ENCODE data around the gene TAX1BP1.

The TAX1BP1 gene

GRCh38 chr7:27873981-27874957, 134.3 kb downstream of the TAX1BP1 start:
- Histone ChIP-seq H4K20me1 (ENCODE audit: insufficient read depth, low read length) (no peaks in the 10 kb centered on the region), H3K27me3 (replicated peaks; ENCODE audit: insufficient read depth, low read length) (no peaks in the 10 kb centered on the region), H3K4me2 (ENCODE audit: low read depth, low read length) (no peak overlapping the region), H3K9me3 (replicated peaks; ENCODE audit: insufficient read depth, low read length) (no peaks in the 10 kb centered on the region), H3K36me3 (replicated peaks; ENCODE audit: insufficient read depth, low read length) (no peaks in the 10 kb centered on the region), H2AFZ (ENCODE audit: low read length) (no peak overlapping the region), H3K27ac (ENCODE audit: low read length) (no peak overlapping the region), H3K4me1 (ENCODE audit: low read length) (no peaks in the 10 kb centered on the region), H3K9me2 (replicated peaks; ENCODE audit: insufficient read depth, low read length) (no peaks in the 10 kb centered on the region), H3K79me2 (ENCODE audit: low read length) (no peaks in the 10 kb centered on the region), H3K9ac (ENCODE audit: low read length) (no peak overlapping the region), H3K4me3 (ENCODE audit: low read length) (no peak overlapping the region), H3F3A (ENCODE audit: insufficient read depth, low read length) (no peaks in the 10 kb centered on the region)
- TF ChIP-seq EZH2phosphoT487 (IDR thresholded peaks at IDR 0.05; ENCODE audit: low read length): no peak
- no peak for TF ChIP-seq EZH2 (optimal IDR thresholded peaks at IDR 0.05; ENCODE audit: low read depth, low read length)
- TF ChIP-seq CTCF (IDR thresholded peaks at IDR 0.05; ENCODE audit: low read length): no peak
- DNase-seq: no peak

GRCh38 chr7:27875061-27875460, 135.1 kb downstream of the TAX1BP1 start:
- Histone ChIP-seq H3K36me3 (replicated peaks; ENCODE audit: insufficient read depth, low read length) (no peaks in the 10 kb centered on the region), H4K20me1 (ENCODE audit: insufficient read depth, low read length) (no peaks in the 10 kb centered on the region), H3K4me3 (ENCODE audit: low read length) (no peak overlapping the region), H3F3A (ENCODE audit: insufficient read depth, low read length) (no peaks in the 10 kb centered on the region), H3K79me2 (ENCODE audit: low read length) (no peaks in the 10 kb centered on the region), H3K27ac (ENCODE audit: low read length) (no peak overlapping the region), H3K27me3 (replicated peaks; ENCODE audit: insufficient read depth, low read length) (no peaks in the 10 kb centered on the region), H3K9me3 (replicated peaks; ENCODE audit: insufficient read depth, low read length) (no peaks in the 10 kb centered on the region), H3K4me1 (ENCODE audit: low read length) (no peaks in the 10 kb centered on the region), H3K9ac (ENCODE audit: low read length) (no peak overlapping the region), H3K4me2 (ENCODE audit: low read depth, low read length) (no peak overlapping the region), H2AFZ (ENCODE audit: low read length) (no peak overlapping the region), H3K9me2 (replicated peaks; ENCODE audit: insufficient read depth, low read length) (no peaks in the 10 kb centered on the region)
- TF ChIP-seq CTCF (IDR thresholded peaks at IDR 0.05; ENCODE audit: low read length) (no peak), EZH2phosphoT487 (IDR thresholded peaks at IDR 0.05; ENCODE audit: low read length) (no peak), EZH2 (optimal IDR thresholded peaks at IDR 0.05; ENCODE audit: low read depth, low read length) (no peak)
- no peak for DNase-seq

- Histone ChIP-seq H3K79me2 (ENCODE audit: low read length) (no peaks in the 10 kb centered on the region), H3K9me2 (replicated peaks; ENCODE audit: insufficient read depth, low read length) (no peaks in the 10 kb centered on the region), H3K4me2 (ENCODE audit: low read depth, low read length) (no peak overlapping the region), H3K27me3 (replicated peaks; ENCODE audit: insufficient read depth, low read length) (no peaks in the 10 kb centered on the region), H3K4me1 (ENCODE audit: low read length) (no peaks in the 10 kb centered on the region), H3K9ac (ENCODE audit: low read length) (no peak overlapping the region), H2AFZ (ENCODE audit: low read length) (no peak overlapping the region), H3F3A (ENCODE audit: insufficient read depth, low read length) (no peaks in the 10 kb centered on the region), H3K36me3 (replicated peaks; ENCODE audit: insufficient read depth, low read length) (no peaks in the 10 kb centered on the region), H3K9me3 (replicated peaks; ENCODE audit: insufficient read depth, low read length) (no peaks in the 10 kb centered on the region), H4K20me1 (ENCODE audit: insufficient read depth, low read length) (no peaks in the 10 kb centered on the region), H3K4me3 (ENCODE audit: low read length) (no peak overlapping the region), H3K27ac (ENCODE audit: low read length) (no peak overlapping the region)
- TF ChIP-seq CTCF (IDR thresholded peaks at IDR 0.05; ENCODE audit: low read length) (no peak), EZH2 (optimal IDR thresholded peaks at IDR 0.05; ENCODE audit: low read depth, low read length) (no peak), EZH2phosphoT487 (IDR thresholded peaks at IDR 0.05; ENCODE audit: low read length) (no peak)
- DNase-seq: no peak
These were observed 135.9 kb downstream of the TAX1BP1 start for GRCh38 chr7:27875832-27876231.

Measured in MM.1S (cell line).